HG03432 (cell line): ENCODE measurements around the gene GPR176.
"Not testable (repeated sequence)": the region's sequence is repeated elsewhere in the genome, so short reads cannot be mapped to it uniquely, and the experiment has no call there.

Experiments
- ATAC-seq: cut with Tn5 transposase; IDR thresholded peaks from one replicate; pipeline ENCODE4 v1.9.1; 2021; ENCODE audit warnings: mild to moderate bottlenecking, moderate library complexity; ENCODE audit not compliant: unreplicated experiment

The GPR176 gene

DNA sequence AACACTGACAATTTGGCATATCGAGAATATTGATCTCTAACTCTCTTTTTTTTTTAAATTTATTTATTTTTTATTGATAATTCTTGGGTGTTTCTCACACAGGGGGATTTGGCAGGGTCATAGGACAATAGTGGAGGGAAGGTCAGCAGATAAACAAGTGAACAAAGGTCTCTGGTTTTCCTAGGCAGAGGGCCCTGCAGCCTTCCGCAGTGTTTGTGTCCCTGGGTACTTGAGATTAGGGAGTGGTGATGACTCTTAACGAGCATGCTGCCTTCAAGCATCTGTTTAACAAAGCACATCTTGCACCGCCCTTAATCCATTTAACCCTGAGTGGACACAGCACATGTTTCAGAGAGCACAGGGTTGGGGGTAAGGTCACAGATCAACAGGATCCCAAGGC, 27.0 kb downstream of the GPR176 start:
- not testable (repeated sequence) for ATAC-seq

DNA sequence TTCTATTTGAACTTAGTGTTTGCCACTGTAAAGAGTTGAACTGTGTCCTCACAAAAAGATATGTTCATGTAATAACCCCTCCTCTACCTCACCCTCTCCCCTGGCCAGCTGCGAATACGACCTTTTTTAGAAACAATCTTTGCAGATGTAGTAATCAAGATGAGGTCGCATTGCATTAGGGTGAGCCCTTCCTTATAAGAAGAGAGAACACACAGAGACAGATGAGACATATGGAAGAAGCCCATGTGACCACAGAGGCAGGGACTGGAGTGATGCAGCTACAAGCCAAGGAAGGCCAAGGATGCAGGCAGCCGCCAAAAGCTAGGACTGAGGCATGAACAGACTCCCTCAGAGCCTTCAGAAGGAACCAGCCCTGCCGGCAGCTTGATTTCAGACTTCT, 27.6 kb downstream of the GPR176 start:
- no peak for ATAC-seq

DNA sequence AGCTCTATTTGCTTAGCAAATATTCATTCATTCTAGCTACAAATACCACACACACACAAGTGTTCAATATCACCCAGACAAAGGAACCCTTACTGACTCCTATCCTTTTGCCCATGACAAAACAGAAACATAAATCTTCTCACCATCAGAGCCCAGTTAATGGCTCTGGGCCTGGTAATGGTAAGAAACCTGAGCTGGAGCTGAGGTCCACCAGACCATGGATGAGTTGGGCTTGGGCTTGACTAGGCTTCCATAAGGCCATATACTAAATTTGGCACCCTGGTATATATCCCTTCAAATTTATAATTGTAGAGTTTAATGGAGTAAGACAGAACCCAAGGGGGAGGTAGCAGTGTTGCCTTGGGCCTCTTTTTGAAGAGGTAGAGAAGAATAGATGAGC, 29.4 kb downstream of the GPR176 start:
- ATAC-seq, result no peak

DNA sequence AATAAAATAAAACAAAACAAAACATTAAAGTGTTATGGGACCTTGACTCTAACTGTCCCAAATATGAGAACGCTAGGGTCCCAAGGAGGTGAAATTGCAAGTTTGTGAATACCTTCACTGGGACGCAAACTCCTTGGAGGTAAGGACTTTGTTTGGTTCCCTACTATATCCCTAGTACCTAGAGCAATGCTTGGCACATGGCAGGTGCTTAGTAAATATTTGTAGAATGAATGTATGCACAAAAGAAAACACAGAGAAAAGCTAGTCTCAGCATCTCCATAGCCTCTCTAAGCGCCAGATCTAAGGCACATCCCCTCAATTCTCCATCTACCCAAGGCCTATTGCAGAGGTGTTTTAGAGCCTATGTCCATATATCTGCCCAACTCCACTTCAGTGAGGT, 30.5 kb downstream of the GPR176 start:
- ATAC-seq, result no peak

DNA sequence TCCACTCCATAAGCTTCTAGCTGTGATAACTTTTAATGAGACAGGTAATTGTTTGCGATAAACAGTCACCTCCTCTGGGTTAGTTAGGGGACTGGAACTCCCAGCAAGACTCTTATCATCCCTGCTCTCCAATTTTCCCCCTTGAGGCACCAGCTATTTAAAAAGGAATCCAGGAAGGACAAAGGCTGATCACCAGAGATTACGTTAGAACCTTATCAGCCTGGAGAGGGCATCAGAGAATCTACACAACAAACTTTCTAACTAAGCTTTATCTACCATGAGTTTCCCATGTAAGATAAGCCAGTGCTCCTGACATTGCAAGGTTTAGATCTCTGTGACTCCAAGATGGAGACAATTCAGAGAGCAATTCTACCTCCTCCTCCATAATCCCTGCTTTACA, 31.3 kb downstream of the GPR176 start:
- ATAC-seq, result no peak

DNA sequence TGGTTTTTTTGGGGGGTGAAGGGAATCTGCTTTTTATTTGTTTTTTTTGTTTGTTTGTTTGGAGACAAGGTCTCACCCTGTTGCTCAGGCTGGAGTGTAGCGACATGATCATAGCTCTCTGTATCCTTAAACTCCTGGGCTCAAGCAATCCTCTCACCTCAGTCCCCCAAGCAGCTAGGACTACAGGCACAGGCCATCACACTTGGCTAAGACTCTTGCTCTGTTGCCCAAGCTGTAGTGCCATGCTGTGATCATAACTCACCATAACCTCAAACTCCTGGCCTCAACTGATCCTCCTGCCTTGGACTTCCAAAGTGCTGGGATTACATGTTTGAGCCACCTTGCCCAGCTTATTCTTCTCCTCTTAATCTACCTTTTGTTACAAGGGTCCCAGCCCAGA, 31.8 kb downstream of the GPR176 start:
- ATAC-seq, result no peak

DNA sequence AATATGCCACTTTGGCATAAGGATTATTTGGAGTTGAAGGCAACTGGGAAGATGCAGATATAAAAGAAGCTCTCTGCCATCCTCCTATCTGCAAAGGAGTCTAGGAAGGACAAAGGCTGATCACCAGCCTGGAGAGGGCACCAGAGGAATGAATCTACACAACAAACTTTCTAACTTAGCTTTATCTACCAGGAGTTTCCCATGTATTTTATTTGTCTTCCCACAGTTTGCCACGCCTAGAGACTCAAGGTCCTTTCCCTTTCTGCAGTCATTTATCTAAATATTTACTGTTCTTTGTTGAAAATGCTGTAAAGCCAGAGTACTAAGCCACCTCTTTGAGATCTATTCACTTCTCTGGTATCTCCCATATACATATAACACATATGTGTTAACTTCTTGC, 32.2 kb downstream of the GPR176 start:
- no peak for ATAC-seq

DNA sequence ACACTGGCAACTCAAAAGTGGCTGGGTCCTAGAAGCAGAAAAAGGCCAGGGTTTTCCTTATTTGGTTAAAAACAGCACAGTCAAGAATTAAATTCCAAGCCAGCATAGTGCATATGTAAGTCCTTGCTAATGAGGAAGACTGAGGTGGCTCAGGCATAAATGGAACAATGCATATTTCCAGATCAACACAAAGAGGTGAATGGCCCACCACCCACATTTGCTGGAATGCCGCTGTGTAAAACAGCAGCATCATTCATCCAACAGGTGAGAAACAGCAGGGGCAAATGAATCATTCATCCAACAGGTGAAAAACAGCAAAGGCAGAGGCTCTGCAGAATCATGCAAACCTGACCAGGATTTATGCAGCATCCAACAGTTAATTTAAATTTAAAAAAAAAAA, 32.9 kb downstream of the GPR176 start:
- no peak for ATAC-seq

DNA sequence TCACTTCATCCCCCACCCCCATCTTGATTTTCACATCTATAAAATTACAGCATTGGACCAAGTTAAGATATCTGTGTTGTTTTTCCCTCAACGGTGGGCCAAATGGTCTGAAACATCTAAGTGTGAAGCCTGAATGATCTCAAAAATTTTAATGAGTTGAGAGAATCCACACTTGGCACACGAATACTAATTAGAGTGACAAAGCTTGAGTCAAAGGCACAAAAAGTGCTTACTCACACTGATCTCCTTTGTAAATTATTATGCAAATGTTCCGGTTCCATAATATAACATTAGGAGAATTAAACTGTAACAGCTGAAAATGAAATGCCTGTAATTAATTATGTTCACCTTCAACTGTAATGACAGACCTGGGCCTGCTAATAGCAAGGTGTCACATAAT, 33.6 kb downstream of the GPR176 start:
- ATAC-seq, result no peak

DNA sequence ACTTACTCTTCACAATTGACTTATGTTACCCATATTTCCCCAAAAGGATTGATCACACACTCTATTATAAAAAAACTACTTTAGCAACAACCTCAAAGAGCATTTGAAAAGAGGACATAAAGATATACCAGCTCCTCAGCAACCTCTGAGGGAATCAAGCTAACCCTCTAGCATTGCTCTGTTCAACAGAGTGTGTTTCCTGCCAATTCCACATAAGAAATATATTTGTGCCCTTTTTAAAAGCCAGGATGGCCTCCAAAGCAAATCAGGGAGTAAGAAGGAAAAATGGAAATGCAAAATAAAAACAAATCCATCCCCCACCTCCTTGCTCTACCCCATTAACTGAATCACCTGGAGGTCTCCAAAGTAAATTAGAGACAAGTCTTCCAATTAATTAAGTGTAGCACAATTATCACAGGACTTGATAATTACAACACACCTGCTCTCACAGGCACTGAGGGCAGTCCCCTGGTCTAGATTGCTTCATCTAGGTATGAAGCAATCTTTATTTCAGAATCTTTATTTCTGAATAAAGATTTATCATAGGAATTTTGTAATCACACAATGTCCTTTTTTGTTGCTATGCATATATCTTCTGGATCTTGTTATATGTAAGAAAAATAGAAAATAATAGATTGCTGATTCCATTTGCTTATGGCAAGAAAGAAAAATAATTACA, 34.8 kb downstream of the GPR176 start:
- no peak for ATAC-seq

DNA sequence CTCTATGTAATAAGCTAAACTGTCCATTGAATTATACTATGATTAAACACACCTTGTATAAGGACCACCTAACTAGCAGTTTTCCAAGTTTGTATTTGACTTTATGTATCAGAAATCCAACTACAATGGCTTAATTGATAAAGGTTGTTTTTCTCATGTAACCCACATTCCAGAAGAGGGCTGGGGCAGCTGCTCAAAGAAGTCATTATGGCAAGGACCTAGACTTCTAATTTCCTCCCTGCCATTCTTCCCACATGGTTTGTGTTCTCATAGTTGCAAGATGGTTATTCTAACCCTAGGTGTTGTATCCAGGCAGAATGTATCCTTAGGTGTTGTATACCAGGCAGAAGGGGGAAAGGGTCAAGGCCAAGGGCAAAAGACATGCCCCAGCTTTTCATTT, 35.7 kb downstream of the GPR176 start:
- ATAC-seq, result no peak

DNA sequence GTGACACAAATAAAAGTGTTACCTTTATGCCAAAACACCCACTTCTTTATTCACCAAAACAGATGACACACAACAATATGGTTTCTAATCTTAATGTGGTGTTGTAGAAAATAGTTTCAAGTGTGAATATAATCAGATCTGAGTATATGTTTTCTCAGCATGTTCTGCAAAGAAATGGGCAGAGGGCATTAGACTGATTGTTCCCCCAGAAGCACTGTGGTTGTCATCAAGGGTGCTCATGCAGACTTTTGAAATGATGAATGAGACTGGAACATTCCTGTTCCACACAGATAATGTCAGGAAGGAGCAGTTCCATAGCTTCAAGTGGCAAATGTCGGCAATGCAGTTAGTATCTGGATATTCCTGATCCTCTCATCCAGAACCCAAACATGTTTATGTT, 37.5 kb downstream of the GPR176 start:
- ATAC-seq, result no peak

DNA sequence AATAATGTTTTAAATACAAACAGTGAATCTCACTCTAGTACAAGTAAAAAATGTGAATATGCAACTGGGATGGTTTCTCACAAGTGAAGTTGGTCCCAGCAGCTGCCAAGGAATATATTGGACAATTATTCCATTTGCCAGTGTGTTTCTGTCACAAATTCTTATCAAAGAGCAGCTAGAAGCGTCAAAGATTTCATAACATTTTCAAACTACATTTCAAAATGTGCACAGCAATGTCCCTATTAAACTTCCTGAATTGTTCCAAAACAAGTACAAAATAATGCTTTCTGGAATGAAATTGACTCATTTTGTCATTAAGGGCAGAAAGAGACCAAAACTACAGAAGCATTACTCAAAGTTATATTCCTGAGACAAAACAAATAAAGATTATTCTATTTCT, 38.3 kb downstream of the GPR176 start:
- ATAC-seq, result no peak

DNA sequence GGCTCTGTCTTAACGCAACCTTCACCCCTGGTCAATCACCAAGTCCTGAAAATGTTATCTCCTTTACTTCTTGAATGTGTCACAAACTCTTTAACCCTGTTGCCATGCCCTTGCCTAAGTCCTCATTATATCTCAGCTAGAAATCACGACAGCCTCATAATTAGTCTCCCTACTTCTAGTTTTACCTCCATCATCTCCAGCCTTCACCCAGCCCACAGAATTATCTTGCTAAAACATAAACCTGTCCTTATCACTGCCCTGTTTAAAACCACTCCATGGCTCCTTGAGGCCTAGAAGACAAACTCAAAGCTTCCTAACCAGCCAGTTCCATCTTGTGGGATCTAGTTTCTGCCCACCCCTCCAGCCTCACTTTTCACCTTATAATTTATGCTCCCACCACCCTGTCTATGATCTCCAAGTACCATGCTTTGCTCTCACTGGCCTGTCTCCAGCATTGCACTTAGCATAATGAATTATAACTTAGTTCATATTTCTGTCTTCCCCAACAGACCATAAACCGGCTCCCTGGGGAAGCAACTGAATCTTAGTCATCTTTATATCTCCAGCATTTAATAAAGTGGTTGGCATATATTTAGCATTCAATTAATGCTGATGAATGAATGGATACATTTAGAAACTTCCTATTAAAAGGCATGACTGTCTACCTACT, 39.2 kb downstream of the GPR176 start:
- ATAC-seq, result no peak

DNA sequence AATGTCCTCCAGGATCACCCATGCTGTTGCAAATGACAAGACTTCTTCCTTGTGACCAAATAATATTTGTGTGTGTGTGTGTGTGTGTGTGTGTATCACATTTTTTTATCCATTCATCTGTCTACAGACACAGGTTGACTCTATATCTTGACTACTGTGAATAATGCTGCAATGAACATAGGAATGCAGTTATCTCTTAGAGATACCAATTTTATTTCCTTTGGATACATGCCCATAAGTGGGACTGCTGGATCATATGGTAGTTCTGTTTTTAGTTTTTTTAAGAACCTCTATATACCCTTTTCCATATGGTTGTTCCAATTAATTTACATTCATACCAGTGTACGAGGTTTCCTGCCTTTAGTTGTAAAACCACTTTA, 41.7 kb downstream of the GPR176 start:
- ATAC-seq, result no peak

DNA sequence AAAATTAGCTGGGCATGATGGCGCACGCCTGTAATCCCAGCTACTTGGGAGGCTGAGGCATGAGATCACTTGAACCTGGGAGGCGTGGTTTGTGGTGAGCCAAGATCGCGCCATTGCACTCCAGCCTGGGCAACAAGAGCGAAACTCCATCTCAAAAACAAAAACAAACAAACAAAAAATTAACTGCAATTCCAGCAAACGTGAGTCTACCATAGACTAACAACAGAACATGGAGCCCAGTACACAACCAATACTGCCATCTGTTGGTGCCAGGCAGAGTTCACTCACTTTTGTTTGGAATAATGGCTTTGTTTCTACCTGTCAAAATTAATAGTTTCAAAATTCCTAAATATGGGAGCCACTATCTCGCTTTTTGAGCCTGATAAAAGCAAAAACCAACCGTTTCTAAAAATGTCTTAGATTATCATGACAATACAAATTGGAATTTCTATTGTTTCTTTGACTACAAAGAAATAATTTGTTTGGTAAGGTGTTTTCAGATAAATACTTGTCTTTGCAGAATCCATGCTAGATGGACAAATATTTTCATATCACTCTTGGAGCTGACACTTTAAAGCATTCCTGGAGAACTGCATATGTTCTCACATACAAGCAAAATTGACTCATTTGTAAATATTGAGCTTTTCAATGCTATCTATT, 45.0 kb downstream of the GPR176 start:
- ATAC-seq, result no peak

DNA sequence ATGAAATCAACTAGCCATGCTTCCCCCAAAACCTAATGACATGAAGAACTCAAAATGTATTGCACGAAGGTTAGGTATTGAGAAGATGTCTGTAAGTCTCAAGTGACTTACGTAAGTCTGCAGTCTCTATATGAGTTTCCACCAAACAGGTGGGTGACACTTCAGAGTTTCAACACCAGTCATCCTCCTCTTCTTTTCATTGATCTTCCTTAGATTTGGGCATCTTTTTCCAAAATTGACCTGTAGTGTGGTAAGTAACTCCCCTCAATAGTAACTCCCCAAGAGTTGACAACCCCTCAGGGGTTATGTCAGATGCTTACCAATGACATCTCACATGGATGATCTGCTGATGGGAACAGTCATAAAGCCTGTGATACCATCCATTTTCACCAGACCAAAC, 46.1 kb downstream of the GPR176 start:
- ATAC-seq, result no peak

DNA sequence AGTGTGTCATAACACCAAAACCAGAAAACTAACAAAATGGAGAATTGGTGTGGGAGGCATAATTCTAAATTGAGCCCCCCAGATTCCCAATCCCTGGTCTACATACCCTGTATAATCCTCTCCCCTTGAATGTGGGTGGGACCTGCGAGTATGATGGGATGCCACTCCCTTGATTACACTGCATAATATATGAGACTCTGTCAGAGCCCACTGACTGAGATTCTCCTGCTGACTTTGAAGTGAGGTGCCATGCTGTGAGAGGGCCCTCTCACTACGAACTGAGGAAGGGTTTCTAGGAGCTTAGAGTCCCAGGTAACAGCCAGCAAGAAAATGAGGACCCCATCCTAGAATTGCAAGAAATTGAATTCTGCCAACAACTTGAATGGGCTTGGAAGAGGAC, 49.5 kb downstream of the GPR176 start:
- no peak for ATAC-seq

DNA sequence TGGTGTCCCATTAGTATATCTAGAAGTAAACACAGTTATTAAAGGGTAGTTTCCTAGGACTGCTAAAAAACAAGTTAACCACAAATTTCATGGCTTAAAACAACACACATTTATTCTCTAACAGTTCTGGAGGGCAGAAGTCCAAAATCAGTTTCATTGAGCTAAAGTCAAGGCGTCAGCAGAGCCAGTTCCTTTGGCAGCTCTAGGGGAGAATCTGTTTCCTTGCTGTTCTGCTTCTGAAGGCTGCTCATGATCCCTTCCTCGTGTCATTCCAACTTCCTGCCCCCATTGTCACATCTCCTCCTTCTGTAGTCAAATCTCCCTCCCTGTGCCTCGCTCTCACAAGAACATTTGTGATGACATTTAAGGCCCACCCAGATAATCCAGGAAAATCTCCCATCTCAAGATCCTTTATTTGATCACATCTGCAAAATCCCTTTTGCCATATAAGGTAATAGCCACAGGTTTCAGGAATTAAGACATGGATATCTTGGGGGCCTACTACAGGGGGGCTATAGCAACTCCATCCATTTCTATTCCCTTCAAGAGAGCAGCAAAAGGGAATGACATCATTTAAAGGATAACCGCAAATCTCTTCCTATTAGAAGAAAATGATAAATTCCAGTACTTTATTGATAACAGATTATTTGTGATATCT, 50.1 kb downstream of the GPR176 start:
- no peak for ATAC-seq

DNA sequence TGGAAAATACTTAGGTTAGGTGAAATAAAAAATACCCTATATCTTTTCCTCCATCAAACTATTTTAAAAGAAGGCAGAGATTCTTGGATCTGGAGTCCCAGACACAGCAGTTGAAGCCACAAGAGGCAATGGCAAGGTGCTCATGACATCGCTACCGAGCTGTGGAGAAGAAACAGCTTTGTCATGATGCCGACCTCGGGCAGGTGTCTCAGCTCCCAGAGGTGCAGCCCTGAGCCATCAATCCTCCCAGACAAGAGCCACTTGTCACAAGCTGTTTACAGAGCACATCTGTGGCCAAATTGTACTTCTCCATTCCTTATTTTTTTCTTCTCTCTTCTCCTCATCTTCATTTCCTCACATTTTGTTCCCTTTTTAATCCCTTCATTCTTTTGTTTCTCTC, 50.8 kb downstream of the GPR176 start:
- no peak for ATAC-seq

DNA sequence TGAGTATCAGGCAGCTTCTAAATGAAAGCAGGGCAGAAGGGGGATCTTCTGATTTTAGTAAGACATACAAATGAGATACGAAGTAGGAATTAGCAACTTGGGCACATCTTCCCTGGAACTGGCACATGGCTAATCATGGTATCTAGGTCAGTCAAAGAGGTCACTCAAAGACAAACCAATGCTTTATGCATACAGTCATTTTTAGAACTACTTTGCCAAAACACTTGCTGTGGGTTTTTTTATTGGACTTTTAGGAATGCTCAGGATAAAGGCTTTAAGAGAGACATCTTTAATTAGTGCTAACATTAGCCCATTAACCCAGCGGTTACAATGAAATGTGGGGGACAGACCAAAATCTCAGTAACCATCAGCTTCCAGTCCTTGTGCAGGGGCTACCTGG, 51.7 kb downstream of the GPR176 start:
- no peak for ATAC-seq

DNA sequence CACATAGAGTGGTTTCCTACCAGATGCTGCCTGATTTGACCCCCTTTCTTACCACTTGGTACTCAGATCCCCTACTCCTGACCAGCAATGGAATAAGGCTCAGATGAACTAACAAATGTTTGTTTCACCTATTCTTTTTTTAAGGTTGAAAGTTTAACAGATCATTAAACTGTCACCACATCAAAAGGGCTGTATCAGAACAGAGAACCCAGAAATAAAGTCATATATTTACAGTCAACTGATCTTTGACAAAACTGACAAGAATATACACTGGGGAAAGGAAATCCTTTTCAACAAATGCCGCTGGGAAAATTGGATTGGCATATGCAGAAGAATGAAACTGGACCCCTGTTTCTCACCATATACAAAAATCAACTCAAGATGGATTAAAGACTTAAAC, 56.0 kb downstream of the GPR176 start:
- ATAC-seq, result no peak
